GM23338 (cell line): ENCODE data around the gene LRRC10B. TPM values are rescaled to one million over a fixed set of nuclear protein-coding genes. Genes with fewer than 3 reads are reported as not detected.

Experiments used
- ATAC-seq: fragments of 200-7000 bp; cut with Tn5 transposase; 3 replicates; pipeline ENCODE4 v1.9.1; 2020
- DNase-seq: peaks from one replicate; pipeline ENCODE4 v3.0.0-alpha.2; 2015; ENCODE audit warnings: low spot score
- H2AFZ ChIP-seq: fragments of 200-600 bp; sonication (generic); 2 replicates; pipeline ENCODE4 v1.8.0; 2016; ENCODE audit warnings: antibody characterized with exemption, mild to moderate bottlenecking, moderate library complexity
- H3F3A ChIP-seq: fragments of 200-600 bp; sonication (generic); replicated peaks from 2 replicates; pipeline ENCODE4 v1.8.0; 2017; ENCODE audit warnings: antibody characterized with exemption, mixed run types, low read depth
- H3K27ac ChIP-seq: fragments of 200-600 bp; sonication (generic); 2 replicates; pipeline ENCODE4 v1.6.1; 2016; ENCODE audit warnings: low read depth
- H3K27me3 ChIP-seq: fragments of 200-600 bp; sonication (generic); 2 replicates; pipeline ENCODE4 v1.8.0; 2016; ENCODE audit warnings: mild to moderate bottlenecking, mixed run types, moderate library complexity; ENCODE audit not compliant: insufficient read depth
- H3K36me3 ChIP-seq: fragments of 200-600 bp; sonication (generic); 2 replicates; pipeline ENCODE4 v1.8.0; 2016; ENCODE audit warnings: mild to moderate bottlenecking; ENCODE audit not compliant: insufficient read depth
- H3K4me1 ChIP-seq: fragments of 200-600 bp; sonication (generic); 2 replicates; pipeline ENCODE4 v1.8.0; 2016; ENCODE audit warnings: mild to moderate bottlenecking, moderate library complexity; ENCODE audit not compliant: insufficient read depth
- H3K4me2 ChIP-seq: fragments of 200-600 bp; sonication (generic); 2 replicates; pipeline ENCODE4 v1.7.1; 2017; ENCODE audit warnings: mixed run types
- H3K4me3 ChIP-seq: fragments of 200-600 bp; sonication (generic); 2 replicates; pipeline ENCODE4 v1.6.1; 2016; ENCODE audit warnings: mixed run types
- H3K79me2 ChIP-seq: fragments of 200-600 bp; sonication (generic); replicated peaks from 2 replicates; pipeline ENCODE4 v1.8.0; 2017; ENCODE audit warnings: mild to moderate bottlenecking; ENCODE audit not compliant: insufficient read depth
- H3K9me2 ChIP-seq: fragments of 200-600 bp; sonication (generic); 2 replicates; pipeline ENCODE4 v1.8.0; 2017; ENCODE audit not compliant: insufficient read depth
- H4K20me1 ChIP-seq: fragments of 200-600 bp; sonication (generic); replicated peaks from 2 replicates; pipeline ENCODE4 v1.8.0; 2017; ENCODE audit warnings: mild to moderate bottlenecking; ENCODE audit not compliant: insufficient read depth
- H3K27ac Mint-ChIP-seq: 2 replicates; pipeline ENCODE4 v1.8.0; 2020; ENCODE audit warnings: inconsistent platforms, mild to moderate bottlenecking, moderate library complexity, mixed read lengths
- H3K27me3 Mint-ChIP-seq: 3 replicates; pipeline ENCODE4 v1.8.0; 2022; ENCODE audit warnings: low read depth, mild to moderate bottlenecking, moderate library complexity, mixed read lengths, inconsistent platforms; ENCODE audit not compliant: insufficient read depth, poor library complexity
- H3K36me3 Mint-ChIP-seq: 3 replicates; pipeline ENCODE4 v1.8.0; 2021; ENCODE audit warnings: low read depth, mild to moderate bottlenecking, inconsistent platforms, moderate library complexity, mixed read lengths
- H3K4me1 Mint-ChIP-seq: 3 replicates; pipeline ENCODE4 v1.8.0; 2020; ENCODE audit warnings: mild to moderate bottlenecking, inconsistent platforms, mixed read lengths
- H3K4me3 Mint-ChIP-seq: 3 replicates; pipeline ENCODE4 v1.8.0; 2021; ENCODE audit warnings: moderate library complexity, mild to moderate bottlenecking, inconsistent platforms, mixed read lengths
- H3K9me3 Mint-ChIP-seq: 3 replicates; pipeline ENCODE4 v1.8.0; 2020; ENCODE audit warnings: moderate library complexity, mild to moderate bottlenecking, inconsistent platforms, mixed read lengths
- EZH2 ChIP-seq: fragments of 200-600 bp; sonication (generic); IDR thresholded peaks from one replicate; pipeline ENCODE4 v1.8.0; 2017; ENCODE audit warnings: antibody characterized with exemption, mild to moderate bottlenecking, low read depth; ENCODE audit not compliant: unreplicated experiment
- EZH2phosphoT487 ChIP-seq: fragments of 200-600 bp; sonication (generic); IDR thresholded peaks from one replicate; pipeline ENCODE4 v1.8.1; 2018; ENCODE audit warnings: antibody characterized with exemption; ENCODE audit not compliant: unreplicated experiment
- JUNB ChIP-seq: IDR thresholded peaks from one replicate; pipeline ENCODE4 v1.6.1; 2016; ENCODE audit warnings: antibody characterized with exemption; ENCODE audit not compliant: unreplicated experiment
- NANOG ChIP-seq: IDR thresholded peaks from 2 replicates; pipeline ENCODE4 v1.6.1; 2016; ENCODE audit warnings: antibody characterized with exemption, borderline replicate concordance
- STAT1 ChIP-seq: IDR thresholded peaks from one replicate; pipeline ENCODE4 v1.6.1; 2016; ENCODE audit warnings: antibody characterized with exemption; ENCODE audit not compliant: unreplicated experiment
- ZNF331 ChIP-seq: fragments of 250-450 bp; sonication (Bioruptor Pico); IDR thresholded peaks from 2 replicates; pipeline ENCODE4 v1.5.0; 2020; ENCODE audit warnings: low read depth, mild to moderate bottlenecking, moderate library complexity
- polyA plus RNA-seq: library from polyadenylated mRNA; unstranded; fragments of >200 nt; fragmentation: Nextera tagmentation; extraction: Ambion mirVana; gene quantifications from 2 replicates; pipeline ENCODE4 v1.2.1, GENCODE V29; 2016
- total RNA-seq: library from RNA; depleted of rRNA; stranded (reverse); fragments of >200 nt; shearing (Covaris generic); gene quantifications from 2 replicates; pipeline ENCODE4 v1.2.3, GENCODE V29; 2014
- TF ChIP-seq, protein P1 (sequence below): IDR thresholded peaks from 2 replicates; pipeline ENCODE4 v1.6.1; 2016; ENCODE audit warnings: antibody characterized with exemption
- TF ChIP-seq, protein P2 (sequence below): fragments of 250-450 bp; sonication (Bioruptor Pico); IDR thresholded peaks from 2 replicates; pipeline ENCODE4 v1.5.0; 2020; ENCODE audit warnings: mild to moderate bottlenecking, moderate library complexity

LRRC10B gene
- total and polyA plus RNA-seq, 2 experiments from 2014 or later = 0.47 to 1.6 TPM

DNA sequence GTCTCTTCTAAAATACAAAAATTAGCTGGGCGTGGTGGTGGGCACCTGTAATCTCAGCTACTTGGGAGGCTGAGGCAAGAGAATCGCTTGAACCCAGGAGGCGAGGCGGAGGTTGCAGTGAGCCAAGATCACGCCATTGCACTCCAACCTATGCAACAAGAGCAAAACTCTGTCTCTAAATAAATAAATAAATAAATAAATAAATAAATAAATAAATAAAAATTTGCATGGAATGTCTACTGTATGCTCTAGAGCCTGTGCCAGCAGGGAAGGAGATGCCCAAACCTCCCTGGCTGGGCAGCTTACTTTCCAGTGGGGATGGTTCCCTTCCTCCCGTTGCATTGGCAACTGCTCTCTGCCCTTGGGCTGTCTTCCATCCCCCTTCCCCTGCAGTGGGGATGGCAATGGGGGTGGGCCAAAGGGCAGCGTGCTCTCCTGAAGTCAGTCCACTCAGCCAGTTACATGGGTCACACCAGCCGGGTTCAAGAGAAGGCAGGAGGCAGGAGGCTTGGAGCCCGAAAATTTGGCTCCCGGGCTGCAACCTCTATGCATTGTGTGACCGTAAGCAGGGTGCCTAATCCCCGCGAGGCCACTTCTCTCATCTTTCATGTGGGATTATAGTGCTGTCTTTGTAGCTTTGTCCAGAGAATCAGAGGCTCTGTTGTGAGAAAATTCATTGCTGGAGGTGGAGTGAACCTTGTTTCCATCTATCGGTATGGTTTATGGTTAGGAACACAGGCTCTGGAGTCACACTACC, 1.4 kb upstream of the LRRC10B start:
- peaks cover 51% of the 10 kb centered on the region for H3K4me1 Mint-ChIP-seq
- peak overlapping the region; percentile 89 for H3K4me2 ChIP-seq
- H3K27ac ChIP-seq = no peak overlapping the region
- H3K36me3 ChIP-seq = no peaks in the 10 kb centered on the region
- H3K79me2 ChIP-seq = no peaks in the 10 kb centered on the region
- no peak for TF ChIP-seq EZH2phosphoT487
- peaks cover 62% of the 10 kb centered on the region for H3K27me3 ChIP-seq
- DNase-seq (no peak), ATAC-seq (no peak)
- peaks cover 31% of the 10 kb centered on the region for H3K4me1 ChIP-seq
- H3K36me3 Mint-ChIP-seq = no peaks in the 10 kb centered on the region
- no peaks in the 10 kb centered on the region for H3K9me2 ChIP-seq
- no peak overlapping the region for H3K27ac Mint-ChIP-seq
- peaks cover 51% of the 10 kb centered on the region for H3K27me3 Mint-ChIP-seq
- no peaks in the 10 kb centered on the region for H3K9me3 Mint-ChIP-seq
- peaks cover 9% of the 10 kb centered on the region; the same call in 1 of the 2 replicates for H3F3A ChIP-seq
- peak overlapping the region; percentile 75; the same call in 1 of the 3 replicates for H3K4me3 Mint-ChIP-seq
- peak overlapping the region; percentile 92; the same call in 1 of the 2 replicates for H2AFZ ChIP-seq
- H3K4me3 ChIP-seq = peak overlapping the region; percentile 69
- H4K20me1 ChIP-seq = no peaks in the 10 kb centered on the region

DNA sequence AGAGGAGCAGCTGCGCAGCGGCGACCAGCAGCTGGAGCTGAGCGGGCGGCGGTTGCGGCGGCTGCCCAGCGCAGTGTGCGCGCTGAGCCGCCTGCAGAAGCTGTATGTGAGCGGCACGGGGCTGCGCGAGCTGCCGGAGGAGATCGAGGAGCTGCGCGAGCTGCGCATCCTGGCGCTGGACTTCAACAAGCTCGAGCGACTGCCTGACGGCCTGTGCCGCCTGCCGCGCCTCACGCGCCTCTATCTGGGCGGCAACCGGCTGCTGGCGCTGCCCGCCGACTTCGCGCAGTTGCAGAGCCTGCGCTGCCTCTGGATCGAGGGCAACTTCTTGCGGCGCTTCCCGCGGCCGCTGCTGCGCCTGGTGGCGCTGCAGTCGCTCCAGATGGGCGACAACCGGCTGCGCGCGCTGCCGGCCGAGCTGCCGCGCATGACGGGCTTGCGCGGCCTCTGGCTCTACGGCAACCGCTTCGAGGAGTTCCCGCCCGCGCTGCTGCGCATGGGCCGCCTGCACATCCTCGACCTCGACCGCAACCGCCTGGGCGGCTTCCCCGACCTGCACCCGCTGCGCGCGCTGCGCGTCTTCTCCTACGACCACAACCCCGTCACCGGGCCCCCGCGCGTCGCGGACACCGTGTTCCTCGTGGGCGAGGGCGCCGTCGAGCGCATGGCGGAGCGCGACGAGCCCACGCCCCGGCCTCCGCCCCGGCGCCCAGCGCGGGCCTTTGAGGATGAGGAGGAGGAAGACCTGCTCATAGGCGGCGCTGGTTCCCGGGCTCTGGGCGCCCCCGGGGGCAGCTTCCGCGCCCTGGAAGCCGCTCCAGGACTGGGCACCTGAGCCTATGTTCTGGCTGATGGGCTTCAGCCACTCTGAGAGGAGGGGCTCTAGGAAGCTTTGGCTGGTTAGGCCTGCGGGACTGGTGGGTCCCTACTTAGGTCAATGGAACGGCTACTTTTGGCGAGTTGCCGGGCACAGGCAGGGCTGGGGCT, 787 bp downstream of the LRRC10B start:
- peaks cover 55% of the 10 kb centered on the region for H3K4me1 Mint-ChIP-seq
- Histone ChIP-seq H3K27me3 (peaks cover 63% of the 10 kb centered on the region), H2AFZ (peak overlapping the region; percentile 81)
- TF ChIP-seq NANOG = no peak
- no peak for TF ChIP-seq ZNF331 (CRISPR knock-in tag)
- TF ChIP-seq, protein P1, sequence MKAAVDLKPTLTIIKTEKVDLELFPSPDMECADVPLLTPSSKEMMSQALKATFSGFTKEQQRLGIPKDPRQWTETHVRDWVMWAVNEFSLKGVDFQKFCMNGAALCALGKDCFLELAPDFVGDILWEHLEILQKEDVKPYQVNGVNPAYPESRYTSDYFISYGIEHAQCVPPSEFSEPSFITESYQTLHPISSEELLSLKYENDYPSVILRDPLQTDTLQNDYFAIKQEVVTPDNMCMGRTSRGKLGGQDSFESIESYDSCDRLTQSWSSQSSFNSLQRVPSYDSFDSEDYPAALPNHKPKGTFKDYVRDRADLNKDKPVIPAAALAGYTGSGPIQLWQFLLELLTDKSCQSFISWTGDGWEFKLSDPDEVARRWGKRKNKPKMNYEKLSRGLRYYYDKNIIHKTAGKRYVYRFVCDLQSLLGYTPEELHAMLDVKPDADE = no peak
- TF ChIP-seq JUNB = no peak
- TF ChIP-seq EZH2phosphoT487 = no peak
- no peak for TF ChIP-seq EZH2
- TF ChIP-seq, protein P2, sequence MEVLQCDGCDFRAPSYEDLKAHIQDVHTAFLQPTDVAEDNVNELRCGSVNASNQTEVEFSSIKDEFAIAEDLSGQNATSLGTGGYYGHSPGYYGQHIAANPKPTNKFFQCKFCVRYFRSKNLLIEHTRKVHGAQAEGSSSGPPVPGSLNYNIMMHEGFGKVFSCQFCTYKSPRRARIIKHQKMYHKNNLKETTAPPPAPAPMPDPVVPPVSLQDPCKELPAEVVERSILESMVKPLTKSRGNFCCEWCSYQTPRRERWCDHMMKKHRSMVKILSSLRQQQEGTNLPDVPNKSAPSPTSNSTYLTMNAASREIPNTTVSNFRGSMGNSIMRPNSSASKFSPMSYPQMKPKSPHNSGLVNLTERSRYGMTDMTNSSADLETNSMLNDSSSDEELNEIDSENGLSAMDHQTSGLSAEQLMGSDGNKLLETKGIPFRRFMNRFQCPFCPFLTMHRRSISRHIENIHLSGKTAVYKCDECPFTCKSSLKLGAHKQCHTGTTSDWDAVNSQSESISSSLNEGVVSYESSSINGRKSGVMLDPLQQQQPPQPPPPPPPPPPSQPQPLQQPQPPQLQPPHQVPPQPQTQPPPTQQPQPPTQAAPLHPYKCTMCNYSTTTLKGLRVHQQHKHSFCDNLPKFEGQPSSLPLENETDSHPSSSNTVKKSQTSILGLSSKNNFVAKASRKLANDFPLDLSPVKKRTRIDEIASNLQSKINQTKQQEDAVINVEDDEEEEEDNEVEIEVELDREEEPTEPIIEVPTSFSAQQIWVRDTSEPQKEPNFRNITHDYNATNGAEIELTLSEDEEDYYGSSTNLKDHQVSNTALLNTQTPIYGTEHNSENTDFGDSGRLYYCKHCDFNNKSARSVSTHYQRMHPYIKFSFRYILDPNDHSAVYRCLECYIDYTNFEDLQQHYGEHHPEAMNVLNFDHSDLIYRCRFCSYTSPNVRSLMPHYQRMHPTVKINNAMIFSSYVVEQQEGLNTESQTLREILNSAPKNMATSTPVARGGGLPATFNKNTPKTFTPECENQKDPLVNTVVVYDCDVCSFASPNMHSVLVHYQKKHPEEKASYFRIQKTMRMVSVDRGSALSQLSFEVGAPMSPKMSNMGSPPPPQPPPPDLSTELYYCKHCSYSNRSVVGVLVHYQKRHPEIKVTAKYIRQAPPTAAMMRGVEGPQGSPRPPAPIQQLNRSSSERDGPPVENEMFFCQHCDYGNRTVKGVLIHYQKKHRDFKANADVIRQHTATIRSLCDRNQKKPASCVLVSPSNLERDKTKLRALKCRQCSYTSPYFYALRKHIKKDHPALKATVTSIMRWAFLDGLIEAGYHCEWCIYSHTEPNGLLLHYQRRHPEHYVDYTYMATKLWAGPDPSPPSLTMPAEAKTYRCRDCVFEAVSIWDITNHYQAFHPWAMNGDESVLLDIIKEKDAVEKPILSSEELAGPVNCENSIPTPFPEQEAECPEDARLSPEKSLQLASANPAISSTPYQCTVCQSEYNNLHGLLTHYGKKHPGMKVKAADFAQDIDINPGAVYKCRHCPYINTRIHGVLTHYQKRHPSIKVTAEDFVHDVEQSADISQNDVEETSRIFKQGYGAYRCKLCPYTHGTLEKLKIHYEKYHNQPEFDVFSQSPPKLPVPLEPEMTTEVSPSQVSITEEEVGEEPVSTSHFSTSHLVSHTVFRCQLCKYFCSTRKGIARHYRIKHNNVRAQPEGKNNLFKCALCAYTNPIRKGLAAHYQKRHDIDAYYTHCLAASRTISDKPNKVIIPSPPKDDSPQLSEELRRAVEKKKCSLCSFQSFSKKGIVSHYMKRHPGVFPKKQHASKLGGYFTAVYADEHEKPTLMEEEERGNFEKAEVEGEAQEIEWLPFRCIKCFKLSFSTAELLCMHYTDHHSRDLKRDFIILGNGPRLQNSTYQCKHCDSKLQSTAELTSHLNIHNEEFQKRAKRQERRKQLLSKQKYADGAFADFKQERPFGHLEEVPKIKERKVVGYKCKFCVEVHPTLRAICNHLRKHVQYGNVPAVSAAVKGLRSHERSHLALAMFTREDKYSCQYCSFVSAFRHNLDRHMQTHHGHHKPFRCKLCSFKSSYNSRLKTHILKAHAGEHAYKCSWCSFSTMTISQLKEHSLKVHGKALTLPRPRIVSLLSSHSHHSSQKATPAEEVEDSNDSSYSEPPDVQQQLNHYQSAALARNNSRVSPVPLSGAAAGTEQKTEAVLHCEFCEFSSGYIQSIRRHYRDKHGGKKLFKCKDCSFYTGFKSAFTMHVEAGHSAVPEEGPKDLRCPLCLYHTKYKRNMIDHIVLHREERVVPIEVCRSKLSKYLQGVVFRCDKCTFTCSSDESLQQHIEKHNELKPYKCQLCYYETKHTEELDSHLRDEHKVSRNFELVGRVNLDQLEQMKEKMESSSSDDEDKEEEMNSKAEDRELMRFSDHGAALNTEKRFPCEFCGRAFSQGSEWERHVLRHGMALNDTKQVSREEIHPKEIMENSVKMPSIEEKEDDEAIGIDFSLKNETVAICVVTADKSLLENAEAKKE (CRISPR knock-in tag) = no peak
- TF ChIP-seq STAT1 = no peak

More for the DNA sequence above, 787 bp downstream of the LRRC10B start:
- Histone ChIP-seq H4K20me1 (no peaks in the 10 kb centered on the region), H3K9me2 (no peaks in the 10 kb centered on the region), H3K4me3 (peak overlapping the region; percentile 53), H3K79me2 (no peaks in the 10 kb centered on the region), H3K36me3 (no peaks in the 10 kb centered on the region), H3K4me2 (peak overlapping the region; percentile 85), H3K27ac (no peak overlapping the region), H3F3A (peaks cover 9% of the 10 kb centered on the region; the same call in 1 of the 2 replicates), H3K4me1 (peaks cover 45% of the 10 kb centered on the region)
- ATAC-seq (peak; percentile 65), DNase-seq (peak; percentile 92)
- Mint-ChIP-seq H3K27ac (no peak overlapping the region), H3K4me3 (peak overlapping the region; percentile 54), H3K36me3 (no peaks in the 10 kb centered on the region), H3K9me3 (no peaks in the 10 kb centered on the region), H3K27me3 (peaks cover 53% of the 10 kb centered on the region)
